CD4-positive, alpha-beta T cell treated with Interferon alpha-2 for 1 hour (primary cell): ENCODE measurements around the gene SUN1.

Experiments
- DNase-seq, 2 donors: peaks; one replicate each; pipeline ENCODE4 v3.0.0-alpha.2; 2020 to 2022

Gene SUN1

DNA sequence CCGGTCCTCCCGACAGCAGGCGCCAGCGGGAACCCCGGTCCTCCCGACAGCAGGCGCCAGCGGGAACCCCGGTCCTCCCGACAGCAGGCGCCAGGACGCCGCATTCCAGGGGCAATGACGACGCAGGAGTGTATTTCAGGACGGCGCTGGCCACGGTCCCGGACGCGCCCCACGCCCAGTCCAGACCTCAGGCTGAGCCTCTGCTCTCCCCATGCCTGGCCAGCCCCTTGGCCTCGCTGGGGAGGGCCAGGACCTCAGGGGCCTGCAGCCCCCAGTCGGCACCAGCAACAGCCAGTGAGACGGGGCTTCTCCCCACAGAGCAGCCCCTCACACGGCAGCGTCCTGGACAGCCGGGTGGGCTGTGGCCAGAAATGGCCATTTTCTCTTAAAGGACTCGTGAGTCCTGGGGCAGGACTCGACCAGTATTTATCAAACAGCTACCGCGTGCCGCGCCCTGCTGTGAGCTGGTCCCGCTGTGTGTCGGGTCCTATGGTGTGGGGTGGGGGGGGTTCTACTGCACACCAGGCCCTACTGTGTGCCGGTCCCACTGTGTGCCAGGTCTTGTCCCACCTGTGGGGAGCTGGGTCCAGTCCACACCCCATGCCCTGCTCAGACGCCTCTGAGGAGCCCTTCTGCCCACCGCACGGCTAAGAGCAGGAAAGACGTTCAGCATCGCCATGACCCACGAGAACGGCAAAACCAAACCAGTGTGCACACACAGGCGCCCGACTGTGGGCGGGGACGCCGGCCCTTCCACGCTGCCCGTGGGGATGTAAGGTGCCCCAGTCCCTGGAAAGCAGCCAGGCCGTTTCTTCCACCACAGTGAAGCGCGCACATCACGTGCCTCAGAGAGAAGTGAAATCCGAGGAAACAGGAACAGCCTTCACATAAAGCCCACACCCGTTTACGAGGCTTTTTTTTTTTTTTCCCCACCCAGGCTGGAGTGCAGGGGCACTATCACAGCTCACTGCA lies 77.4 kb downstream of the SUN1 start:
- peak; percentile 43 to 77 for DNase-seq

DNA sequence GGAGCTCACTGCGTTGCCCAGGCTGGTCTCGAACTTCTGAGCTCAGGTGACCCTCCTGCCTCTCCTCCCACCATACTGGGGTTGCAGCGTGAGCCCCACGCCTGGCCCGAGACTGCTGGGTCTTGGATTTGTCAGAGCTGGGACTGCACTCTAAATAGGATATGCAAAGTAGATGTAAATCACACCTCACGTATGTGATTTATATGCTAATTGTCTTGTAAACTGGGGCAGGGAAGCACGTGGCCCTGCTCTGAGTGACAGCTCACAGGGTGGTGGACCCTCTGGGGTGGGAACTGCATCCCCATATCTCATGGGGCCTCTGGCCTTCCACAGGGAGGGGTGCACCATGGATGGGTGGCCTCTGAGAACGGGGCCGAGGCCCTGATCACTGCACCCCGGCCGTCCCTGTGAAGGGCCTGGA lies 78.2 kb downstream of the SUN1 start:
- no peak for DNase-seq

DNA sequence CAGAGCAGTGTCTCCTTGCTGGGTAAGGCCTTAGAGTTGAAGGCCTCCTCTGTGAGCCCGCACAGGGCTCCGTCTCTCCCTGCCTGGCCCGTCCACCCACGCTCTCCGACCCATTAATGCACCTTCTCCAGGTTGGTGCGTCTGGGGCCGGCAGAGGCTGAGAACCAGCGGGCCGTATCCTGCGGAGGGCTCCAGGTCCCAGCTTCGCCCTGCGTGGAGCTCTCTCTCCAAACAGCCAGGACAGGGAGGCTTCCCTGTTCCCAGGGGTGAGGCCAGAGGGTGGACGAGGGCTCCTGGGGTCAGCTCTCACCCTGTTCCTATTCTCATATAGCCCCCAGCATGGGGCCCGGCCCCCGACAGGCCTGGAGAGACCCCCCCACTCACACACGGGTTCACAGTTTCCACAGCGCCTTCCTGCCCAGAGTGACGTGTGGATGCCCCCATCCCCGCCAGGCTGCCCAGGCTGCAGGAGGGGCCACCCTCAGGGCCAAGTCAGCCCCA lies 78.7 kb downstream of the SUN1 start:
- DNase-seq, result no peak

DNA sequence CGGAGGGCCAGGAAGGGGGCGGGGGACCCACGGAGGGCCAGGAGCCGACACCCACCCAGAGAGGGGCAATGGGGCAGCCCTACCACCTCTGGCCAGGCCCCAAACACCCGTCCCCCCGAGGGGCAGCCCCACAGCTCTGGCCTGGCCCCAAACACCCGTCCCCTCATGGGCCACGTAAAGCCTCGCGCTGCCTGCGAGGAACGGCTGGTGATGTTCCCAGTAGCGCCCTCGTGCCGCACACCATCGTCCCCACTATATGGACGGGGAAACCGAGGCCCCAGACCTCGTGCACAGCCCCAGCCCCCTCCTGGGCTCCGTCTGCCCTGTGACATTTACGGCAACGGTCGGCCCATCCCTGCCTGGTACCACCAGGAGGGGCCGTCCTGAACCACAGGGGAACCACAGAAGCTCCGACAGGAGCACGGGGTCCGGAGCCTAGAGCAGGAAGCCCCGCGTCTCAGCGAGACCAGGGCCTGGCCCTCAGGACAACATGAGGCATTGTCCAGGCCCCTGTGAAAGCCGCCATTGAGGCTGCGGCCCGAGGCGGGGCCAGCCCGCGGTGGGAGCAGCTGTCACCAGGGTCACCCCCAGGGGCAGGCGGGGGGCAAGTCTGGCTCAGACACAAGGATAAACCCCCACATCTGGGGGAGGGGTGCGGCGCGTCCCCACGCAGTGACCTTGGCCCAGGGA lies 79.7 kb downstream of the SUN1 start:
- DNase-seq, result no peak

DNA sequence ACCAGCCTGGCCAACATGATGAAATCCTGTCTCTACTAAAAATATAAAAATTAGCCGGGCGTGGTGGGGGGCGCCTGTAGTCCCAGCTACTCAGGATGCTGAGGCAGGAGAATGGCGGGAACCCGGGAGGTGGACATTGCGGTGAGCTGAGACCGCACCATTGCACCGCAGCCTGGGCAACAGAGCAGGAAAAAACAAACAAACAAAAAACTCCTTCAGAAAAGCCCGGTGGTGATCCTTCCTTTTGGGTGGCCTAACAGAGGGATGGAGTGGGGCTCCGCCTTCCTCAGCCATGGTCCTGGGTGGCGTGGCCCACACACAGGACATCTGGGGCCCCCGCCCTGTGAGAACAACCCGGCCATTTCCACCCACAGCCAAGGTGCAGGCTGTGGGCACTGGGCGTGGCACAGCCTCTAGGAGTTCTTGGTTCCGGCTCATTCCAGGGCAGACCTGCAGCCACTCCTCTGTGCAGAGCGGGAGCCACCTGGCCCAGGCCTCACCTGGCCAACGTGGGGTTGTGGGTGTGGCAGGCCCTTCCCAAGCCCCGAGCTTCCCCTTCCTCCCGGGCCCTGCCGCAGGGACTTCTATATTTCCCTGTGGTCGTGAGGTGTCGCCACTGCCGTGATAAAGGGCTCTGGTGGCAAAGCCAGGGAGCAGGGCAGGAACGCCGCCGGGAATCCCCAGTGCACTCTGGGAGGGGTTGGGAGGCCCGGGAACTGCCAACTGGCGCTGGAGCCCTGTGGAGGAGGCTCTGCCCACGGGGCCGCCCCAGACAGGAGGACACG lies 81.7 kb downstream of the SUN1 start:
- DNase-seq, result no peak

DNA sequence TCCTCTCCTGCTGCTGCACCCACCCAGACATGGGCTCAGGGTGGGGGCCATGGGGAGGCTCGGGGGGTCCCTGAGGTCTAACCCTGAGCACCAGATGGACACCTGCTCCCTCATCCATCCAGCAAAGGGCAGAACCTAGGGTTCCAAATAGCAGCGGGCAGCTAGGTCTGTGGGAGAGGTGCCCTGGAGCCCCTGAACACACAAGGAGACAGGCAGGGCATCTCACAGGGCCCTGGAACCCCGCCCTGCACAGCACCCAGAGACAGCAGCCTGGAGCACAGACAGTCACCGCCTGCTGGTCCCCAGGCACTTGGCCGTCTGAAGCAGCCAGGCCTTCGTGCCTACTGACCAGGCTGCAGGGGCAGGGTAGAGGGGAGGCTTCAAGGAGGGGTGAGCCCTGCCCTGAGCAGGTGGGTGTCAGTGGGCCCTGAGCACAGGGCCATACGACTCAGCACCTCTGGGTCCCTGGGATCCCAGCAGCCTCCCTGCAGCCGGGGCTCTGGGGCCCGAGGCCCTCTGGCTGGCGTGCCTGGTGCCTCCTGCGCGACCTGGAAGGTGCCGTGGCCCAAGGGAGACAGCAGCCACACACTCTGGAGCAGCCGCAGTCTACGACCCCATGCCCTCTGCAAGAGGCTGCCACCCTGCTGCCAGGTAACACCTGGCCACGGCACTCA lies 82.4 kb downstream of the SUN1 start:
- DNase-seq, result no peak

DNA sequence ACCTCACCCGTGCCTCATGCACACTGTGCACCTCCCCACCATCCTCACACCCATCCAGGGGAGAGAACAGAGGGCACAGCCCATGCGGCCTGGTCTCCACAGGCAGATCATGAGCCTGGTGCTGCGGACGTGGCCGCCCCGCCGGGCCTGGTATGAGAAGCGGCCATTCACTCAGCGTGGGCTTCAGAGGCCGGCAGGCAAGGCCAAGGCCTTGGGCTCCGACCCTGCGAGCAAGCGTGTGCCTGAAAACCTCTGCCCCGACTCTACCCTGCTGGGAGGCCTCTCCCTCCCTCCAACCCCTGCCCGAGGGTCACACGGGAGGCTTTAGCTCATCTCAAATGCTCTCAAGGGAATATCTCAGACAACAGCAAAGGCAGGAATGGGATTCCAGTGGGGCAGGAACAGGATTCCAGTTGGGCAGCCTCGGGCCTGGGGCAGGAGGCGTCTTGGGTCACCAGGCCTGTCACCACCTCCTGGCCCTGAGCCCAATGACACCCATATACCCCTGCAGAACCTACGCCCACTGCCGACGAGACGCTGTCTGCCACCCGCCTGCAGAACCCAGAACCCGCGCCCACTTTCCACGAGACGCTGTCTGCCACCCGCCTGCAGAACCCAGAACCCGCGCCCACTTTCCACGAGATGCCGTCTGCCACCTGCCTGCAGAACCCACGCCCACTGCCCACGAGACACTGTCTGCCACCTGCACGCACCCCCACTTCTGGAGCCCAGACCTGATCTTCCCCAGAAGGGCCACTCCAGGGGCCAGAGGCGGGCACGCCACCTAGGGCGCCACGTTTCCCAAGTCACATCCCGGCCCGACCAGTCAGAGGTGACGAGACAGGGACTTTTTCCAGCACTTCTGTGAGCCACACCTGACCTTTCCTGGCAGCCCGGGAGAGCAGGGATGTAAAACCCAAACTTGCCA lies 83.3 kb downstream of the SUN1 start:
- no peak for DNase-seq

DNA sequence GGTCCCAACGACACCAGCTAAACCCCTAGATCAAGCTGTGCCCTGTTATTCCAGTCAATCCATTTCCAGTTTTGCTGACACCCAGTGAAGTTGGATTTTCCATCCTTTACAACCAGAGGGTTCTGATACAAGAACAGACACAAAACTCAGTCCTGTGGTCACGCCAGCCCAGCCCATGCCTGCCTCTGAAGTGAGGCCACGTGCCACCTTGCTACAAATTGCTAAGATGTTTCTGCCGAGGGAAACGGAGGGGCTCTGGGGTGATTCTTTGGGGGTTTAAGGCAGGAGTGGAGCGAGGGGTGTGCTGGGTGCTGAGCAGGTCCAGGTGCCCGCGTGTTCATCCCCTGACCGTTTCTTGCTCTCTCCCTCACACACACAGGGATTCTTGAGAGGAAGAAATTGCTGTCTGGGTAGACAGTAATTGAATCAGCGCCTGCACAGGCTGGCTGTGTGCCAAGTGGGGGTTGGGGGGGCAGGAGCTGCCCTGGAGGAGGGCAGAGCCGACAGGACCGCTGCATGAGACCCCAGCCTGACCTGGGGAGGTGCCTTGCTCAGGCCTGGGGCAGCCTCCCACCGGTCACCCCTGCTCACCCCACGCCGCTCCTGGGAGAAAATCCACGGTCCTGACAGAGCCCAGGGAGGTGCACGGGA lies 84.1 kb downstream of the SUN1 start:
- no peak for DNase-seq

DNA sequence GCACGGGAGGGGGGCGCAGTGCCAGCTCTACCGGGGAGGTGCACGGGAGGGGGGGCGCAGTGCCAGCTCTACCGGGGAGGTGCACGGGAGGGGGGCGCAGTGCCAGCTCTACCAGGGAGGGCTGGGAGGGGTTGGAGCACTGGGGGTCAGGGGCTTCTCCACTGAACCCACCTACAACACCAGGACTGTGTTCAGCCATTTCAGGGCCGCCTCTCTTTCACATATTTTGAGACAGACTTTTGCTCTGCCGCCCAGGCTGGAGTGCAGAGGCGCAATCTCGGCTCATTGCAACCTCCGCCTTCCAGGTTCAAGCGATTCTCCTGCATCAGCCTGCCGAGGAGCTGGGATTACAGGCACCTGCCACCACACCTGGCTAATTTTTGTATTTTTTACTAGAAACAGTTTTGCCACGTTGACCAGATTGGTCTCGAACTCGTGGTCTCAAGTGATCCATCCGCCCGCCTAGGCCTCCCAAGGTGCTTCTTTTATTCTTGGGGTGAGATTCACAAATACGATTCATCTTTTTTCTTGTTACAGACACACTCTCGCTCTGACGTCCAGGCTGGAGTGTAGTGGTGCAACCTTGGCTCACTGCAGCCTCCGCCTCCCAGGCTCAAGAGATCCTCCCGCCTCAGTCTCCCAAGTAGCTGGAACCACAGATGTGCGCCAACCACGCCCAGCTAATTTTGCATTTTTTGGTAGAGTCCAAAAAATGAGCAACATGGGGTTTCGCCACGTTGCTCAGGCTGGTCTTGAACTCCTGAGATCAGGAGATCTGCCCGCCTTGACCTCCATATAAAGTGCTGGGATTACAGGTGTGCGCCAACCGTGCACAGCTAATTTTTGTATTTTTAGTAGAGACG lies 85.2 kb downstream of the SUN1 start:
- no peak for DNase-seq

DNA sequence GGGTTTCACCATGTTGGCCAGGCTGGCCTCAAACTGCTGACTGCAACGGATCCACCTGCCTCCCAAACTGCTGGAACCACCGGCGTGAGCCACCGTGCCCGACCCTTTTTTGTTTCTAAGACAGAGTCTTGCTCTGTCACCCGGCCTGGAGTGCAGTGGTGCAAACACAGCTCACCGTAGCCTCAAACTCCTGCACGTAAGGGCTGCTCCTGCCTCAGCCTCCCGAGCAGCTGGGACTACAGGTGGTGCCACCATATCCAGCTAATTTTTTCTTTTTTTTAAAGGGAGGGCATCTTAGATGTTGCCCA lies 85.8 kb downstream of the SUN1 start:
- no peak for DNase-seq

DNA sequence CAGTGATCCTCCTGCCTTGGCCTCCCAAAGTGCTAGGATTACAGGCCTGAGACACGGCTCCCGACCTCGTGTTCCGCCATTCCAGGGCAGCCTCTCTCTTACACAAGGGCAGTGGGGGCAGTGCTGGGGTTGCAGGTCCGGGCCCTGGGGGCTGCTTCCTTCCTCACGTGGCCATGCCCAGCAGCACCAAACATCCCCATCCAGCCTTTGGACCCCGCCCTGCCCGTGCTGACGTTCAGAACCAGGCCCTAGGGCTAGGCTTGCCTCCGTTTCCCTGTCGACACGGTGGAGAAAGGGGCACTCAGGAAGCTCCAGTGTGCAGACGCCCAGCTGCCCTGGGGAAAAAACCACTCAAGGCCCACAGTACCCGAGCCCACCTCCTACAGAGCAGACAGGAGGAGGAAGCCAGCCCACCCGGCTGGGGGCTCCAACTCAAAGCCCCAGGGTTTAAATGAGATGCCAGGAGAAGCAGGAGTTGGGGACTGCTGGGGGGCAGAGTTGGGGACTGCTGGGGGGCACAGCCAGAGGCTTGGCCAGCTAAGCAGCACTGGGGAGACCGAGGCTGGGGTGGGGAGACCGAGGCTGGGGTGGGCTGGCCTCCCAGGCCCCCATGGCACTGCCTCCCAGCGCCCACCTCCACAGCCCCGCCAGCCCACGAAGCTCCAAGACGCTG lies 86.3 kb downstream of the SUN1 start:
- no peak for DNase-seq

DNA sequence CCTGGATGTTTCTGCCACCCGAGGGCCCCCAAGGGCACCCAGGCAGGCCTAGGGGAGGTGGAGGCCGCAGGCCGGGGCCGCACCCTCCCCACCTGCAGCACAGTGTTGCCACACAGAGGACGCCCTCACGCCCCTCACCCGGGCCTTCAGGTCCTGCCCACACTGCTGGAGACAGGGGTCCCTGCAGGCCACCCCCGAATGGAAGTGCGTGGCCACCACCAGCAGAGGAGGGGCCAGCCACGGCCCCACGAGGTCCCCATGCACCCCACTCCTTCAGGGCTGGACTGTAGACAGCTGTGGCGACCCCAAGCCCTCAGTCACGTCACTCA lies 86.8 kb downstream of the SUN1 start:
- DNase-seq, result no peak

DNA sequence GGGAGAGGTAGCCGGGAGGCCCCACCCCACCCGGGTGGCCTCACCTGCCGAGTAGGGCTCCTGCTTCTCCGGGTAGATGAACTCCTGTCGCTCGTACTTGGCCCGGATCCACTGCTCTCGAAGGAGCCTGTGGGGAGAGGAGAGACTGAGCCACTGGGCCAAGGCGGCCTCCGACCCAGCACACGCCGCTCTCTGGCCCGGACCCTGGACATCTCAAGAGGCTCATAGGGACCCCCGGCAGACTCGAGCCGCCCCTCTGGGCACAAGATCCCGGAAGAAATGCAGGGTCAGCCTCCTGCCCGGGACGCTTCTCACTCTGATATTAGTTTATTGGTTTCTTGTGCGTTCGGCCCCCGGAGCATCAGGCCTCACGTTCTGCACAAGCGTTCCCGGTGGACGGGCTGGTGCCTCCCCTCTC lies 87.7 kb downstream of the SUN1 start:
- no peak for DNase-seq

DNA sequence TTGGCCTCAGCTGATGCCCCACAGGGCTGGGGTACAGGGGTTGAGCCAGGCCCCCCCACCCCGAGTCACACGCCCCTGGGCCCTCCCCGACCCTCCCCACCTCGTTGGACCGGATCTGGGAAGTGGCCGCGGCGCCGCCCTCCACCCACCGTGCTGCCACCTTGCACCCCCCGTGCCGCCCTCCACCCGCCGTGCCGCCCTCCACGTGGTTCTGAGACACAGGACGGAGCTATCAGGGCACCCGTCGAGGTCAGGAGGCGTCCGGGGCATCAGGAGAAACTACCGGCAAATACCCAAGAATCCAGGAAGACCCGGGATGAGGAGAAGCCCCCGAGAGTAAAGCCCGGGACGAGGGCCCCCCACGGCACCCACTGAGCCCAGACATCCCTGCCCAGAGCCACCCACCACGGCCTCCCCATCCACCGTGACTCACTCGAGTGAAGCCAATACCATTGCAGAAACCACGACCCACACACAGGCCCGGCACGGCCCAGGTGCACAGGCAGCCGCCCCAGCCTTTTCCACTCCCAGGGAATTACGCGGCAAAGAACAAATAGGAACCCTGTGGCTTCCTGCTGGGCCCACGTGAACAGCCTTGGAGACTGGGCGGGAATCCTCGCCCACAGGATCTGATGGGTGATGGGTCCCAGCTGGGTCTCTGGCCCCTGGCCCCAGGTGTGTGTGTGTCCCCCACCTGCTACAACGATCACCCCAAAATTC lies 88.2 kb downstream of the SUN1 start:
- no peak for DNase-seq

DNA sequence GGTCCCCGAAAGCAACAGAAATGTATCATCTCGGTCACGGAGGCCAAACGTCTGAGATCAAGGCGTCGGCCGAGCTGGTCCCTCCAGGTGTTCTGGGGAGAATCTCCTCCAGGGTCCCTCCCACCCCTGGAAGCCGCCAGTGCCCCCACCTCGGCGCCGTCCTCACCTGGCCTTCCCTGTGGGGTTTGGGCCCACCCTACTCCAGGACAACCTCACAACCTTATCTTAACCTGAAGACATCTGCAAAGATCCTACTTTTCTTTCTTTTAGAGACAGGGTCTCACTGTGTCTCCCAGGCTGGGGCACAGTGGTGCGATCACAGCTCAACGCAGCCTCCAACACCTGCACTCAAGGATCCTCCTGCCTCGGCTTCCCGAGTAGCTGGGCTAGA lies 88.8 kb downstream of the SUN1 start:
- no peak for DNase-seq

DNA sequence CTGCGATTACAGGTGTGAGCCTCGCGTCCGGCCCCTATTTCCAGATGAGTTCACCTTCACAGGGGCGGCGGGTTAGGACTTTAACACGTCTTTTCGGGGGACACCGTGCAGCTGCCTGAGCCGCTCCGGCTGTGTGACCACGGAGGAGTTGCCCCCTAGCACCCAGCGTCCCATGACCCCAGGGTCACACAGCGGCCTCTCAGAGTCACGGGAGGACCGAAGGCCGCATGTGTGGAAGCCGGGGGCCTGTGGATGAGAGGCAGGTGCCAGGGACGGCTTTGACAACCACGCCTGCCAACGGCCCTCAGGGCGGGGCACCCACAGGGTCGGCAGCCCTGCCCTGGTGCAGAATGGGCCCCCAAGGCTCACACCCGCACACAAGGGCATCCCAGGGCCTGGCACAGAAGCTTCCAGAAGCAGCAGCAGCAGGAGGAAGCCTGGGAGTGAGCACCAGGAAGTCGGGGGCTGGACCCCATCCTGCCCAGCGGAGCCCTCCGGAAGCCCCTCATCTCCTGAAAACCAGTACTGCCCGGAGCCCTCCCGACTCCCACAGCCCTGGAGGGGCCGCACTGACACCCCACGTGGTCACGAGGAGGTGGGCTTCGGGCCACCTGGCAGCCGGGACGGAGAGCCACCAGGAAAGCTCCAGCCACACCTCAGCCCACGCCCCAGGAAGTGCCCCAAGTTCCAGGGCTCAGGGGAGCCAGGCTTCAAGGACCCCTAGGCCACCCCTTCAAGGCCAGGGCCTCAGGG lies 89.5 kb downstream of the SUN1 start:
- DNase-seq, result no peak

DNA sequence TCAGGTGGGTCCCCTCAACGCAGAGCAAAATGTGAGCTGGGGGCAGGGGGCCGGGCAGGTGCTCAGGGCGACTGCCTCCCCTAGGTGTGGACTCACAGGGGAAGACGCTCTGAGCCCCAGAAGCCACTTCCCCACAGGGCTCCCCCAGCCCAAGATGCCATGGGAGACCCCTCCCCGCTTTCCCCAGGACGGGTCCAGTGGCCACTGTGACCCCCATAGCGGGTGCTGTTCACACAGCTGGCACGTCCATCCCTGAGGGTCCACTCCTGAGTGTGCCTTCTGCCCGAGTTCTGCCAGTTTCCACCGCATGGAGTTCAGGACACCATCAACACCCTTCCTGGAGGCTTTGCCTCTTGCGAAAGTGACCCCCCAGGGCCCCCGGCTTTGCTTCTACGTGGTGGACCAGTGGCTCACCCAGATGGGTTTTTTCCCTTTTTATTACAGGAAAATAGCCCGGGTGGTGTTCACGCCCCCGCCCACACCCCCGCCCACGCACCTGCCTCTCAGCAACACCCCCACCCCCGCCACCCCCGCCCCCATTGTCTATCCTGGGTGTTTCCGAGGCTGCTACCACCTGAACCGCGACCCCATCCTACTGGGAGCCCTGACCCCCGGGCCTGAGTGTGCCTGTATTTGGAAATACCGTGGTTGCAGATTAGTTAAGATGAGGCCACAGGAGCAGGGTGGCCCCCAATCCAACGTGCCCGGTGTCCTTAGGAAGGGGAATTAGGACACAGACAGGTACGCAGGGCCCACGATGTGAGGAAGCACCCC lies 90.2 kb downstream of the SUN1 start:
- peak; percentile 59 to 71 for DNase-seq
